HepG2 (cell line): ENCODE measurements around the gene SH3BP2. TPM values are rescaled to one million over a fixed set of nuclear protein-coding genes. Genes with fewer than 3 reads are reported as not detected.

Source experiments
- ARID4A ChIP-seq: sonication (generic); formaldehyde crosslinking; IDR thresholded peaks from 2 replicates; pipeline ENCODE4 v1.5.0; 2020; ENCODE audit warnings: mild to moderate bottlenecking, missing genetic modification reagents, borderline replicate concordance
- GABPB1 ChIP-seq: IDR thresholded peaks from 2 replicates; pipeline ENCODE4 v1.6.1; 2016; ENCODE audit warnings: mild to moderate bottlenecking, missing genetic modification reagents, moderate library complexity, missing compliant biosample characterization
- PAWR ChIP-seq: sonication (generic); formaldehyde crosslinking; IDR thresholded peaks from 2 replicates; pipeline ENCODE4 v1.4.0; 2020; ENCODE audit warnings: missing genetic modification reagents, mild to moderate bottlenecking, borderline replicate concordance
- POLR2A ChIP-seq, 2 experiments: IDR thresholded peaks; 2 replicates each; pipeline ENCODE4 v1.6.1; 2011; ENCODE audit warnings: low read depth in 2 of 2, low read length in 2 of 2, mild to moderate bottlenecking in 1 of 2, moderate library complexity in 1 of 2; ENCODE audit not compliant: insufficient read depth in 1 of 2
- THRA ChIP-seq: sonication (generic); formaldehyde crosslinking; IDR thresholded peaks from 2 replicates; pipeline ENCODE4 v1.4.0; 2020; ENCODE audit warnings: missing genetic modification reagents, borderline replicate concordance
- ZBTB10 ChIP-seq: sonication (generic); formaldehyde crosslinking; IDR thresholded peaks from 2 replicates; pipeline ENCODE4 v1.4.0; 2020; ENCODE audit warnings: missing genetic modification reagents, borderline replicate concordance
- ZNF3 ChIP-seq: IDR thresholded peaks from 2 replicates; pipeline ENCODE4 v1.7.0; 2017; ENCODE audit warnings: inconsistent platforms
- polyA plus RNA-seq, 8 experiments: library from polyadenylated mRNA; depleted of rRNA in 3 of 8; stranded (reverse) in 7 of 8; unstranded in 1 of 8; fragments of >200 nt; fragmentation: Illumina TruSeq in 4 of 8; extraction: Trizol in 4 of 8; gene quantifications; 2 replicates each; pipeline versions ENCODE4 v1.2.1 to v1.2.3, GENCODE V29; 2011 to 2016; ENCODE audit warnings: low read depth in 4 of 8, missing spikeins in 1 of 8, mixed read lengths in 1 of 8; ENCODE audit not compliant: insufficient read depth in 1 of 8
- total RNA-seq, 5 experiments: library from RNA; depleted of rRNA; stranded (reverse); fragments of >200 nt; fragmentation: Illumina TruSeq; extraction: Trizol; gene quantifications; 2 replicates each; pipeline ENCODE4 v1.2.3, GENCODE V29; 2016; ENCODE audit warnings: low read depth in 1 of 5
- TF ChIP-seq, protein P1 (sequence below): fragments of 450-650 bp; IDR thresholded peaks from 2 replicates; pipeline ENCODE4 v1.6.1; 2016
- TF ChIP-seq, protein P2 (sequence below): sonication (generic); formaldehyde crosslinking; IDR thresholded peaks from 2 replicates; pipeline ENCODE4 v1.4.0; 2020; ENCODE audit warnings: missing genetic modification reagents, borderline replicate concordance
- TF ChIP-seq, protein P3 (sequence below): sonication (generic); formaldehyde crosslinking; IDR thresholded peaks from 2 replicates; pipeline ENCODE4 v1.4.0; 2020; ENCODE audit warnings: mild to moderate bottlenecking, missing genetic modification reagents, borderline replicate concordance

The SH3BP2 gene
- total and polyA plus RNA-seq, 2 of the 13 experiments (the other 11 are each of a cell fraction or from before 2014, with no cell fraction given), result 16.9 to 34.5 TPM

DNA sequence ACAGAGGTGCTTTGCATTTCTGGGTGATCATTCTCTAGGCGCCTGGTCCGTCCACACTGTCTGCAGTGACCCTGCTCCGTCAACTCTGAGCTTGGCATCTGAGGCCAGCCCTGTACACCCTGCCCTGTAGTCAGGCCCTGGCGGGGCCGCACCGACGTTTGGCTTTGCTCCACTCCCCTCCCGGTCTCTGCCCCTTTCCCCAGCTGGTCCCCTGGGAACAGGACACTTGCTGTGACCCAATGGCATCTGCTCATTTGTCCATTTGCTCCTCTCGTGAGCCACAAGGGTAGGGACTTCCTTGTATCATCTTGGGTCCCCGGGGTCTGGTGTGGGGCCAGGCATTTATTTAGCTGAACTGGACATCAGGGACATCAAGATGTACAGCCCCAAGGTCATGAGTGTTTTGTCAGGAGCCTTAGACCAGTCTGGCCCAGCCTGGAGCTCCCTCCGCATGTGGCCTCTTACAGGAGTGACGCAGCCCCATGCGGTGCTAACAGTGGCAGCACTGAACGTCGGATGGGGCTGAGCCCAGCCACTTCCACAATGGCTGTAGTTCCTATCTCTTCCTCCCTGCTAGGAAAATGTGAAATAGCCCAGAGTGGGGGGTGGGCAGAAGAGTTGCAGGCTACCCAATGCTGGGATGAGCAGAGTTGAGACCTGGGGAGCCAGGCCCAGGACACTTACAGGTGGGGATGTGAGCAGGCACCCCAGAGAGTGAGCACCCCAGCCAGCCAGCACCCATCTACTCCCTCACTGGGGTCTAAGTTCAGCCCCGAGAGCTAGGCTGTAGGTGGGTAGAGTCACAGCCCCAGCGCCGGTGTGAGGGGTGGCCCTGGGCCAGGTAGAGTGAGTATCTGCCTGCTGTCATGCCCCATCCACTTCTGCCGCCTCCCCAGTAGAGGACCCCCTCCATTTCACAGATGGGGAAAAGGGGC is 2.0 kb upstream of the SH3BP2 start (continued):
- TF ChIP-seq, protein P1, sequence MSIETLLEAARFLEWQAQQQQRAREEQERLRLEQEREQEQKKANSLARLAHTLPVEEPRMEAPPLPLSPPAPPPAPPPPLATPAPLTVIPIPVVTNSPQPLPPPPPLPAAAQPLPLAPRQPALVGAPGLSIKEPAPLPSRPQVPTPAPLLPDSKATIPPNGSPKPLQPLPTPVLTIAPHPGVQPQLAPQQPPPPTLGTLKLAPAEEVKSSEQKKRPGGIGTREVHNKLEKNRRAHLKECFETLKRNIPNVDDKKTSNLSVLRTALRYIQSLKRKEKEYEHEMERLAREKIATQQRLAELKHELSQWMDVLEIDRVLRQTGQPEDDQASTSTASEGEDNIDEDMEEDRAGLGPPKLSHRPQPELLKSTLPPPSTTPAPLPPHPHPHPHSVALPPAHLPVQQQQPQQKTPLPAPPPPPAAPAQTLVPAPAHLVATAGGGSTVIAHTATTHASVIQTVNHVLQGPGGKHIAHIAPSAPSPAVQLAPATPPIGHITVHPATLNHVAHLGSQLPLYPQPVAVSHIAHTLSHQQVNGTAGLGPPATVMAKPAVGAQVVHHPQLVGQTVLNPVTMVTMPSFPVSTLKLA, result peak; percentile 65
- TF ChIP-seq THRA (no peak), GABPB1 (CRISPR knock-in tag) (0 out of 2 replicates have a peak, but pooled peaks have one; percentile 25), POLR2A (IDR thresholded peaks at IDR 0.05; ENCODE audit: insufficient read depth in 1 of 2, low read depth in 2 of 2, low read length in 2 of 2) (peak in 1 of 2 experiments; percentile 14; a peak in 1 of 4 replicates), PAWR (no peak), ZNF3 (CRISPR knock-in tag) (no peak), ZBTB10 (CRISPR knock-in tag) (no peak), ARID4A (peak; percentile 20; the same call in 1 of the 2 replicates)
- TF ChIP-seq, protein P2, sequence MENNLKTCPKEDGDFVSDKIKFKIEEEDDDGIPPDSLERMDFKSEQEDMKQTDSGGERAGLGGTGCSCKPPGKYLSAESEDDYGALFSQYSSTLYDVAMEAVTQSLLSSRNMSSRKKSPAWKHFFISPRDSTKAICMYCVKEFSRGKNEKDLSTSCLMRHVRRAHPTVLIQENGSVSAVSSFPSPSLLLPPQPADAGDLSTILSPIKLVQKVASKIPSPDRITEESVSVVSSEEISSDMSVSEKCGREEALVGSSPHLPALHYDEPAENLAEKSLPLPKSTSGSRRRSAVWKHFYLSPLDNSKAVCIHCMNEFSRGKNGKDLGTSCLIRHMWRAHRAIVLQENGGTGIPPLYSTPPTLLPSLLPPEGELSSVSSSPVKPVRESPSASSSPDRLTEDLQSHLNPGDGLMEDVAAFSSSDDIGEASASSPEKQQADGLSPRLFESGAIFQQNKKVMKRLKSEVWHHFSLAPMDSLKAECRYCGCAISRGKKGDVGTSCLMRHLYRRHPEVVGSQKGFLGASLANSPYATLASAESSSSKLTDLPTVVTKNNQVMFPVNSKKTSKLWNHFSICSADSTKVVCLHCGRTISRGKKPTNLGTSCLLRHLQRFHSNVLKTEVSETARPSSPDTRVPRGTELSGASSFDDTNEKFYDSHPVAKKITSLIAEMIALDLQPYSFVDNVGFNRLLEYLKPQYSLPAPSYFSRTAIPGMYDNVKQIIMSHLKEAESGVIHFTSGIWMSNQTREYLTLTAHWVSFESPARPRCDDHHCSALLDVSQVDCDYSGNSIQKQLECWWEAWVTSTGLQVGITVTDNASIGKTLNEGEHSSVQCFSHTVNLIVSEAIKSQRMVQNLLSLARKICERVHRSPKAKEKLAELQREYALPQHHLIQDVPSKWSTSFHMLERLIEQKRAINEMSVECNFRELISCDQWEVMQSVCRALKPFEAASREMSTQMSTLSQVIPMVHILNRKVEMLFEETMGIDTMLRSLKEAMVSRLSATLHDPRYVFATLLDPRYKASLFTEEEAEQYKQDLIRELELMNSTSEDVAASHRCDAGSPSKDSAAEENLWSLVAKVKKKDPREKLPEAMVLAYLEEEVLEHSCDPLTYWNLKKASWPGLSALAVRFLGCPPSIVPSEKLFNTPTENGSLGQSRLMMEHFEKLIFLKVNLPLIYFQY (CRISPR knock-in tag), result no peak
- TF ChIP-seq, protein P3, sequence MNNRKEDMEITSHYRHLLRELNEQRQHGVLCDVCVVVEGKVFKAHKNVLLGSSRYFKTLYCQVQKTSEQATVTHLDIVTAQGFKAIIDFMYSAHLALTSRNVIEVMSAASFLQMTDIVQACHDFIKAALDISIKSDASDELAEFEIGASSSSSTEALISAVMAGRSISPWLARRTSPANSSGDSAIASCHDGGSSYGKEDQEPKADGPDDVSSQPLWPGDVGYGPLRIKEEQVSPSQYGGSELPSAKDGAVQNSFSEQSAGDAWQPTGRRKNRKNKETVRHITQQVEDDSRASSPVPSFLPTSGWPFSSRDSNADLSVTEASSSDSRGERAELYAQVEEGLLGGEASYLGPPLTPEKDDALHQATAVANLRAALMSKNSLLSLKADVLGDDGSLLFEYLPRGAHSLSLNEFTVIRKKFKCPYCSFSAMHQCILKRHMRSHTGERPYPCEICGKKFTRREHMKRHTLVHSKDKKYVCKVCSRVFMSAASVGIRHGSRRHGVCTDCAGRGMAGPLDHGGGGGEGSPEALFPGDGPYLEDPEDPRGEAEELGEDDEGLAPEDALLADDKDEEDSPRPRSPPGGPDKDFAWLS, result no peak
